IMR-90 (cell line): ENCODE results near the gene MOV10. TPM values are rescaled to one million over a fixed set of nuclear protein-coding genes. Genes with fewer than 3 reads are reported as not detected.

Source experiments
- ATAC-seq: fragments of 200-7000 bp; cut with Tn5 transposase; 2 replicates; pipeline ENCODE4 v1.9.1; 2020; ENCODE audit warnings: low read depth, mild to moderate bottlenecking, moderate library complexity
- BruUV-seq: library from RNA; stranded (reverse); fragments of 400-500 nt; replicated peaks from 2 replicates; lab custom pipeline; 2021; lab: Mats Ljungman, UMichigan
- CTCF ChIA-PET: fragments of 300-600 bp; formaldehyde crosslinking; extraction: SDS; loops from one replicate; lab custom pipeline; 2021; ENCODE audit warnings: antibody characterized with exemption; lab: Yijun Ruan, JAX
- POLR2A ChIA-PET: fragments of 300-600 bp; sonication (Branson Sonifier 250); formaldehyde crosslinking; loops from one replicate; lab custom pipeline; 2022; ENCODE audit warnings: antibody characterized with exemption; ENCODE audit not compliant: unreplicated experiment; lab: Charles Lee
- DNase-seq: peaks from one replicate; pipeline ENCODE4 v3.0.0; 2013
- H2AFZ ChIP-seq: replicated peaks from 2 replicates; pipeline ENCODE3; 2013; ENCODE audit warnings: low read length, mild to moderate bottlenecking; ENCODE audit not compliant: poor library complexity
- H2AK5ac ChIP-seq: 2 replicates; pipeline ENCODE4 v1.6.1; 2013; ENCODE audit warnings: low read depth, low read length, inconsistent platforms
- H2AK9ac ChIP-seq: replicated peaks from 2 replicates; pipeline ENCODE3; 2013; ENCODE audit warnings: mild to moderate bottlenecking, low read depth, low read length, moderate library complexity; ENCODE audit not compliant: poor library complexity
- H2BK120ac ChIP-seq: 2 replicates; pipeline ENCODE4 v1.6.1; 2013; ENCODE audit warnings: low read depth, low read length, inconsistent platforms
- H2BK15ac ChIP-seq: 3 replicates; pipeline ENCODE4 v1.6.1; 2013; ENCODE audit warnings: low read depth, low read length, inconsistent platforms
- H2BK20ac ChIP-seq: 2 replicates; pipeline ENCODE4 v1.6.1; 2013; ENCODE audit warnings: low read depth, mild to moderate bottlenecking, inconsistent platforms, low read length, moderate library complexity
- H2BK5ac ChIP-seq: 2 replicates; pipeline ENCODE4 v1.6.1; 2013; ENCODE audit warnings: mild to moderate bottlenecking, low read depth, low read length, inconsistent platforms; ENCODE audit not compliant: poor library complexity, severe bottlenecking
- H3K14ac ChIP-seq: replicated peaks from 2 replicates; pipeline ENCODE4 v1.6.1; 2013; ENCODE audit warnings: low read depth, low read length, inconsistent platforms
- H3K18ac ChIP-seq: 2 replicates; pipeline ENCODE4 v1.6.1; 2013; ENCODE audit warnings: low read depth, low read length, control low read depth
- H3K23ac ChIP-seq: 2 replicates; pipeline ENCODE4 v1.6.1; 2013; ENCODE audit warnings: low read depth, low read length, inconsistent platforms
- H3K27ac ChIP-seq: 2 replicates; pipeline ENCODE4 v1.5.1; 2013; ENCODE audit warnings: mild to moderate bottlenecking, control low read depth, low read length; ENCODE audit not compliant: insufficient read depth
- H3K27me3 ChIP-seq: 2 replicates; pipeline ENCODE4 v1.6.1; 2013; ENCODE audit warnings: low read length; ENCODE audit not compliant: control insufficient read depth, insufficient read depth
- H3K36me3 ChIP-seq: 2 replicates; pipeline ENCODE4 v1.6.1; 2013; ENCODE audit warnings: low read length, mixed read lengths; ENCODE audit not compliant: control insufficient read depth, insufficient read depth
- H3K4ac ChIP-seq: 2 replicates; pipeline ENCODE4 v1.6.1; 2013; ENCODE audit warnings: low read depth, low read length, inconsistent platforms
- H3K4me1 ChIP-seq: 2 replicates; pipeline ENCODE4 v1.6.1; 2013; ENCODE audit warnings: low read length, mixed read lengths; ENCODE audit not compliant: control insufficient read depth, insufficient read depth
- H3K4me2 ChIP-seq: 2 replicates; pipeline ENCODE4 v1.6.1; 2013; ENCODE audit warnings: low read depth, mild to moderate bottlenecking, control low read depth, low read length, moderate library complexity
- H3K4me3 ChIP-seq: 2 replicates; pipeline ENCODE4 v1.5.1; 2013; ENCODE audit warnings: low read depth, mild to moderate bottlenecking, control low read depth, low read length, moderate library complexity; ENCODE audit not compliant: insufficient read depth
- H3K56ac ChIP-seq: 2 replicates; pipeline ENCODE4 v1.6.1; 2013; ENCODE audit warnings: low read length, inconsistent platforms; ENCODE audit not compliant: insufficient read depth; ENCODE audit errors: extremely low read depth
- H3K79me1 ChIP-seq, 2 experiments: 2 replicates each; pipeline ENCODE4 v1.6.1; 2013; ENCODE audit warnings: low read length in 2 of 2, inconsistent platforms in 1 of 2, low read depth in 1 of 2
- H3K9ac ChIP-seq: 2 replicates; pipeline ENCODE4 v1.6.1; 2013; ENCODE audit warnings: low read depth, low read length, control low read depth
- H3K9me1 ChIP-seq: 2 replicates; pipeline ENCODE4 v1.6.1; 2013; ENCODE audit warnings: low read length, inconsistent platforms; ENCODE audit not compliant: insufficient read depth
- H3K9me3 ChIP-seq: 2 replicates; pipeline ENCODE4 v1.6.1; 2013; ENCODE audit warnings: low read length; ENCODE audit not compliant: control insufficient read depth, insufficient read depth
- H4K20me1 ChIP-seq: 2 replicates; pipeline ENCODE4 v1.6.1; 2013; ENCODE audit warnings: low read length, inconsistent platforms; ENCODE audit not compliant: insufficient read depth
- H4K5ac ChIP-seq: 2 replicates; pipeline ENCODE4 v1.6.1; 2013; ENCODE audit warnings: mild to moderate bottlenecking, low read depth, low read length, control low read depth
- H4K8ac ChIP-seq, 2 experiments: 2 replicates each; pipeline ENCODE4 v1.6.1; 2013; ENCODE audit warnings: low read depth in 2 of 2, low read length in 2 of 2, control low read depth in 1 of 2, inconsistent platforms in 1 of 2
- H4K91ac ChIP-seq: 2 replicates; pipeline ENCODE4 v1.6.1; 2013; ENCODE audit warnings: low read depth, low read length, inconsistent platforms; ENCODE audit not compliant: insufficient read depth
- CEBPB ChIP-seq: IDR thresholded peaks from 2 replicates; pipeline ENCODE4 v1.6.1; 2012; ENCODE audit warnings: low read depth, low read length, improper control_type of control experiment
- MAFK ChIP-seq: IDR thresholded peaks from 2 replicates; pipeline ENCODE4 v1.6.1; 2012; ENCODE audit warnings: low read depth, low read length, improper control_type of control experiment
- NFE2L2 ChIP-seq: fragments of 150-350 bp; IDR thresholded peaks from 2 replicates; pipeline ENCODE4 v1.6.1; 2016; ENCODE audit warnings: low read depth, mild to moderate bottlenecking, low read length
- RAD21 ChIP-seq: IDR thresholded peaks from 2 replicates; pipeline ENCODE4 v1.6.1; 2012; ENCODE audit warnings: low read length, improper control_type of control experiment
- USF2 ChIP-seq: fragments of 150-350 bp; IDR thresholded peaks from 2 replicates; pipeline ENCODE4 v1.6.1; 2017; ENCODE audit warnings: mild to moderate bottlenecking, antibody characterized with exemption, low read length, low read depth
- WGBS, 2 experiments: methylation state at CpG; one replicate each; pipeline versions ENCODE4 v1.1.5 to v1.1.7; 2013; ENCODE audit warnings: missing lambda C conversion rate in 2 of 2; ENCODE audit not compliant: insufficient read length in 1 of 2; ENCODE audit errors: extremely low coverage in 2 of 2; 5-methylcytosine and 5-hydroxymethylcytosine counted together
- dilution Hi-C: fragments of 300-500 bp; cut with HindIII; formaldehyde crosslinking; loops from one replicate; pipeline ENCODE4 v1.14.3; 2018; ENCODE audit warnings: low sequenced_read_pairs; ENCODE audit not compliant: unreplicated experiment
- in situ Hi-C: fragments of 300-500 bp; cut with MboI; formaldehyde crosslinking; loops from 3 replicates; pipeline ENCODE4 v1.14.3; 2019; ENCODE audit warnings: low sequenced_read_pairs, inconsistent platforms, mixed read lengths
- intact Hi-C: fragments of 100-400 bp; cut with micrococcal nuclease; formaldehyde crosslinking; loops from 2 replicates; pipeline ENCODE4 v1.10.0; 2022
- polyA plus RNA-seq, 3 experiments: library from polyadenylated mRNA; depleted of rRNA; stranded (reverse); fragments of >200 nt; gene quantifications; 2 replicates each; pipeline ENCODE4 v1.2.3, GENCODE V29; 2012; ENCODE audit warnings: low replicate concordance in 1 of 3
- total RNA-seq: library from RNA; depleted of rRNA; stranded (reverse); fragments of >200 nt; gene quantifications from 2 replicates; pipeline ENCODE4 v1.2.3, GENCODE V29; 2012

The MOV10 gene
- total and polyA plus RNA-seq, 2 of the 4 experiments (the other 2 are of a cell fraction): 36.7 to 103 TPM

GRCh38 chr1:112665857-112666256, 8.6 kb upstream of the MOV10 start:
- Histone ChIP-seq H4K8ac (no peak overlapping the region), H3K4me2 (no peak overlapping the region), H3K27ac (no peak overlapping the region), H3K18ac (no peak overlapping the region), H3K56ac (no peak overlapping the region), H2AK5ac (no peak overlapping the region), H3K79me1 (peaks cover 11 to 13% of the 10 kb centered on the region in 2 experiments), H3K14ac (no peak overlapping the region), H3K4me3 (no peak overlapping the region), H2BK15ac (no peak overlapping the region), H3K9me1 (0 out of 2 replicates have a peak, but pooled peaks cover 2% of the 10 kb centered on the region), H3K4me1 (no peaks in the 10 kb centered on the region), H3K9ac (no peak overlapping the region), H3K4ac (no peak overlapping the region), H2BK20ac (no peak overlapping the region), H2BK120ac (no peak overlapping the region), H4K20me1 (peaks cover 3% of the 10 kb centered on the region; the same call in 1 of the 2 replicates), H3K9me3 (no peaks in the 10 kb centered on the region), H3K36me3 (peaks cover 43% of the 10 kb centered on the region), H4K91ac (no peak overlapping the region), H4K5ac (no peak overlapping the region), H2BK5ac (no peak overlapping the region), H3K27me3 (no peaks in the 10 kb centered on the region), H2AK9ac (no peak overlapping the region), H3K23ac (no peak overlapping the region), H2AFZ (no peak overlapping the region)
- no TSS peak for BruUV-seq
- DNase-seq (no peak), ATAC-seq (no peak)
- dilution Hi-C loops: no loop called here
- WGBS, 2 experiments: no CpG with 5 or more reads among the region's 3 CpGs
- in situ Hi-C loops: no loop called here
- CTCF ChIA-PET: no interaction called here
- TF ChIP-seq CEBPB (no peak), RAD21 (no peak), USF2 (no peak), MAFK (no peak), NFE2L2 (no peak)
- POLR2A ChIA-PET: no interaction called here
- intact Hi-C loops: no loop called here
